Measurements from ENCODE around the gene PFDN4. TPM values are rescaled to one million over a fixed set of nuclear protein-coding genes. Genes with fewer than 3 reads are reported as not detected.
"Not testable (repeated sequence)": the region's sequence is repeated elsewhere in the genome, so short reads cannot be mapped to it uniquely, and the experiment has no call there.

PFDN4 gene
- total and polyA plus RNA-seq, 12 donors: 21.9 to 56.3 (median 30.7) TPM

DNA sequence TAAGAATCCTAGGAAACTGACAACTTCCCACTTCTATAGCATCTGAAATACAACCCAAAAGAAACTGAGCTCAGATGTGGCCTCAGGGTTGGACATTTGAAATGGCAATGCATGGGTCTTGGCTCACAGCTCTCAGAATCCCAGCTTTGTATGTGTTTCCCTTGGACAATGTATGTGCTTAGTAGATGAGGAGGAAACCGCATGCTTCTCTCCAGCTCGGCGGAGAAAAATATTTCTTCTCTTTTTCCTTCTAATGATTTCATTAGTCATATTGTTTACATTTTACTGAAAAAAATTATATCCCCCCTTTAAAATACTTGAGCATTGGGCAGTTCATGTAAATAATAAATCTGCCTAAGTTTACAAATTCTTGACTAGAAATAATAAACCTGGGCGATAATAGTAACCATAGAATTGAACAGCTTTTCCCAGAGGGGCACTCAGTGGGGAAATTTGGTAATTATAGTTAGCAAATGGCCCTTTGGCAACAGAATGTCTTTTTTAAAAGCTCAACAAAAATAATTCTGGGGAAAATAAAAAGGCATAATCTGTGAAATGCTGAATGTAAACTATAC is 55.3 kb downstream of the PFDN4 start:
- H3K27me3 ChIP-seq: no peaks in the 10 kb centered on the region
- no peak overlapping the region for H3K4me3 ChIP-seq
- DNase-seq (no peak), ATAC-seq (no peak)
- intact Hi-C loops (cut with DNase I): no loop called here
- TF ChIP-seq, protein P1, sequence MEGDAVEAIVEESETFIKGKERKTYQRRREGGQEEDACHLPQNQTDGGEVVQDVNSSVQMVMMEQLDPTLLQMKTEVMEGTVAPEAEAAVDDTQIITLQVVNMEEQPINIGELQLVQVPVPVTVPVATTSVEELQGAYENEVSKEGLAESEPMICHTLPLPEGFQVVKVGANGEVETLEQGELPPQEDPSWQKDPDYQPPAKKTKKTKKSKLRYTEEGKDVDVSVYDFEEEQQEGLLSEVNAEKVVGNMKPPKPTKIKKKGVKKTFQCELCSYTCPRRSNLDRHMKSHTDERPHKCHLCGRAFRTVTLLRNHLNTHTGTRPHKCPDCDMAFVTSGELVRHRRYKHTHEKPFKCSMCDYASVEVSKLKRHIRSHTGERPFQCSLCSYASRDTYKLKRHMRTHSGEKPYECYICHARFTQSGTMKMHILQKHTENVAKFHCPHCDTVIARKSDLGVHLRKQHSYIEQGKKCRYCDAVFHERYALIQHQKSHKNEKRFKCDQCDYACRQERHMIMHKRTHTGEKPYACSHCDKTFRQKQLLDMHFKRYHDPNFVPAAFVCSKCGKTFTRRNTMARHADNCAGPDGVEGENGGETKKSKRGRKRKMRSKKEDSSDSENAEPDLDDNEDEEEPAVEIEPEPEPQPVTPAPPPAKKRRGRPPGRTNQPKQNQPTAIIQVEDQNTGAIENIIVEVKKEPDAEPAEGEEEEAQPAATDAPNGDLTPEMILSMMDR (IDR thresholded peaks at IDR 0.05): no peak
- H3K27ac ChIP-seq: no peak overlapping the region
- WGBS, 2 donors: 75 to 93% methylated on average over 4 of the region's 4 CpGs
- no peaks in the 10 kb centered on the region for H3K9me3 ChIP-seq
- no peaks in the 10 kb centered on the region for H3K36me3 ChIP-seq
- H3K4me1 ChIP-seq: no peaks in the 10 kb centered on the region

DNA sequence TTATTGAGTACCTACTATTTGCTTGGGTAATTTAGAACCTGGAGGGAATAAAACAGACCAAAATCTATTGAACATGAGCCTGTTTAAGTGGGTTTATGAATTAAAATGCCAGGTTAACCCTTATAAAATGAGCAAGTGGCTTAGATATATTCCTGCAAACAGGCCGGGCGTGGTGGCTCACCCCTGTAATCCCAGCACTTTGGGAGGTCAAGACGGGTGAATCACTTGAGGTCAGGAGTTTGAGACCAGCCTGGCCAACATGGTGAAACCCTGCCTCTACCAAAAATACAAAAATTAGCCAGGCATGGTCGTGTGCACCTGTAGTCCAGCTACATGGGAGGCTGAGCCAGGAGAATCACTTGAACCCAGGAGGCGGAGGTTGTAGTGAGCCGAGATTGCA is 57.9 kb downstream of the PFDN4 start:
- H3K4me3 ChIP-seq; H3K27ac ChIP-seq; H3K27me3 ChIP-seq; H3K36me3 ChIP-seq; H3K9me3 ChIP-seq; DNase-seq; intact Hi-C loops (cut with DNase I); H3K4me1 ChIP-seq; ATAC-seq: not testable (repeated sequence)
- 85 to 88% methylated on average over 6 of the region's 6 CpGs for WGBS, 2 donors

DNA sequence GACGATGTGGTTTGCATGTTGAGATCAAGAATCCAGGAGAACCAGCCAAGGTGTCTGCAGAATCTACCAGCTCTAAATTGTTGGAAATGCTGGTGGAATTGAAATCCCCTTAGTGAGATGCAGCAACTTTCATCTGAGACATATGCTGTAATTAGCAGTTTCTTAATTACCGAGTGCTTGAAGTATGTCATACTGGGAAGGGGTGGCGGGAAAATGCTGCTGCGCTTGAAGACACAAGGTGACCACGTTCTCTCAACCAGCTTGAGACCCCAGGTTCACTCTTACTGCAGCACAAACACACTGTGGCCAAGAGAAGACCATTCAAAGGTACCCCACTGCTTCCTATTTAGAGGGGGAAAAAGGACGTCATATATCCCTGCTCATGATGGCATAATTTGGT is 59.0 kb downstream of the PFDN4 start:
- Histone ChIP-seq H3K27ac (no peak overlapping the region), H3K9me3 (no peaks in the 10 kb centered on the region), H3K4me3 (no peak overlapping the region), H3K4me1 (no peaks in the 10 kb centered on the region), H3K27me3 (no peaks in the 10 kb centered on the region), H3K36me3 (no peaks in the 10 kb centered on the region)
- ATAC-seq (no peak), DNase-seq (no peak)
- 91 to 94% methylated on average over 6 of the region's 6 CpGs for WGBS, 2 donors
- TF ChIP-seq, protein P1 (IDR thresholded peaks at IDR 0.05): no peak
- intact Hi-C loops (cut with DNase I): no loop called here

DNA sequence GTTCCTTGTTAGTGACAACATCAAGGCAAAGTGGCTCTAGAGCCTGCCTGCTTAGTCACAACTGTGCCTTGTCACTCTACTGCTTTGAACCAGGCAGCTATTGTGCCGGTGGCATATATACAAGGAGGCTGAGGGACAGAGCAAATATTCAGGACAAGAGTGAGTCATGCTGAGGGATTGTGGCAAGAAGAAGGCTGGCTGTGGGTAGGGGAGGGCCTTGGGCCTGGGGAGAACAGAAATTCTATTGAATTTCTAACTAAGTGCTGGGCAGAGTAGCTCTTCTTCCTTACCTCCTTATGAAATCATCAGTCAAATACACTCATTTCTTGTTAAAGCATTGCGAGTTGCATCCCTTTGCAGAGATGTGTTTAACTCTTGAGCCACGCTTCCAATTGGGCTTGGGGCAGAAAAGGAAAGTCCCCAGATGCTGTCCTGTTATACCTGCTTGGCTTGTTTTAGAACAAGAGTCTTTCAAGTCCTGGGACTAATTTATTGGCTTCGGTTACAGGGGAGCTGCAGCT is 59.7 kb downstream of the PFDN4 start:
- ATAC-seq: no peak

DNA sequence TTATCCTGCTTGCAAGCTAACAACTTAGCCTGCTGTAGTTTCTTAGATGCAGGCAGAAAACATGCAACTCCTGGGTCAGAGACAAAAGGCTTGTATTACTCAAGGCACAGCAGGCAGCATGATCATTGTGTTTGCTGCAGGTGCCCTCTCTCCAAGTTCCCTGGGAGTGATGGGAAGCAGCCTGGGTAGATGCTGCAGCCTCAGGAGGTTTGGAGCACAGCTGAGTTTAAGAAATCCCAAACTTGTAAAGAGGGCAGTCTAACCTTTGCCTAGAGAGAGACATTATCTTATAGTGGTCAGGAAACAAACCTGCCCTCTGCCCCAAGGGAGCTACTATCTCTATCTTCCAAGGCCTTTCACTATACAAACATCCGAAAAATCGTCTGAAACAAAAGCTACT is 61.1 kb downstream of the PFDN4 start:
- ATAC-seq: no peak
- TF ChIP-seq, protein P1 (IDR thresholded peaks at IDR 0.05): no peak
- Histone ChIP-seq H3K27me3 (no peaks in the 10 kb centered on the region), H3K27ac (no peak overlapping the region), H3K36me3 (no peaks in the 10 kb centered on the region), H3K4me1 (no peaks in the 10 kb centered on the region), H3K4me3 (no peak overlapping the region), H3K9me3 (no peaks in the 10 kb centered on the region)
- 13 to 47% methylated on average over 2 of the region's 2 CpGs for WGBS, 2 donors
- intact Hi-C loops (cut with DNase I): no loop called here
- DNase-seq: no peak

More for the DNA sequence above, 59.7 kb downstream of the PFDN4 start:
- H3K9me3 ChIP-seq: no peaks in the 10 kb centered on the region
- no peak overlapping the region for H3K27ac ChIP-seq
- TF ChIP-seq, protein P1 (IDR thresholded peaks at IDR 0.05): no peak
- no peak overlapping the region for H3K4me3 ChIP-seq
- no peaks in the 10 kb centered on the region for H3K36me3 ChIP-seq
- H3K27me3 ChIP-seq: no peaks in the 10 kb centered on the region
- WGBS, 2 donors: 80 to 83% methylated on average over 4 of the region's 4 CpGs
- no peaks in the 10 kb centered on the region for H3K4me1 ChIP-seq
- DNase-seq: no peak
- intact Hi-C loops (cut with DNase I): no loop called here
